H1 (cell line): ENCODE results near the gene LAMC3. TPM values are rescaled to one million over a fixed set of nuclear protein-coding genes. Genes with fewer than 3 reads are reported as not detected.

Experiments
- CTCF ChIA-PET: fragments of 300-600 bp; sonication (Branson Sonifier 250); formaldehyde crosslinking; loops from one replicate; lab custom pipeline; 2021; ENCODE audit not compliant: partially characterized antibody; lab: Charles Lee
- POLR2A ChIA-PET: fragments of 300-600 bp; sonication (Branson Sonifier 250); formaldehyde crosslinking; loops from one replicate; lab custom pipeline; 2021; ENCODE audit warnings: inconsistent platforms; ENCODE audit not compliant: partially characterized antibody; lab: Charles Lee
- DNase-seq, 2 experiments: peaks; one replicate each; pipeline versions ENCODE4 v3.0.0 to v3.0.0-alpha.2; 2010 to 2022; ENCODE audit warnings: low spot score in 2 of 2, low read depth in 1 of 2, mixed read lengths in 1 of 2
- FAIRE-seq: peaks from 2 replicates; lab custom pipeline; 2011; peaks lifted over from hg19 to GRCh38; lab: Jason Lieb, UNC
- H2AFZ ChIP-seq: 2 replicates; pipeline ENCODE4 v1.8.1; 2012; ENCODE audit warnings: low read length, inconsistent platforms
- H2AK5ac ChIP-seq: 2 replicates; pipeline ENCODE4 v1.6.1; 2013; ENCODE audit warnings: low read depth, low read length
- H2BK120ac ChIP-seq: replicated peaks from 2 replicates; pipeline ENCODE3; 2013; ENCODE audit warnings: low read depth, low read length, inconsistent platforms
- H2BK12ac ChIP-seq: 2 replicates; pipeline ENCODE4 v1.6.1; 2013; ENCODE audit warnings: low read depth, low read length
- H2BK15ac ChIP-seq: 2 replicates; pipeline ENCODE4 v1.6.1; 2013; ENCODE audit warnings: low read length
- H2BK20ac ChIP-seq: 2 replicates; pipeline ENCODE4 v1.6.1; 2013; ENCODE audit warnings: low read length
- H2BK5ac ChIP-seq: 2 replicates; pipeline ENCODE4 v1.6.1; 2013; ENCODE audit warnings: low read depth, low read length
- H3K14ac ChIP-seq: 2 replicates; pipeline ENCODE4 v1.6.1; 2013; ENCODE audit warnings: inconsistent platforms; ENCODE audit not compliant: insufficient read length
- H3K18ac ChIP-seq: 2 replicates; pipeline ENCODE4 v1.6.1; 2013; ENCODE audit warnings: low read length; ENCODE audit errors: extremely low read depth
- H3K23ac ChIP-seq: 2 replicates; pipeline ENCODE4 v1.6.1; 2013; ENCODE audit warnings: inconsistent platforms; ENCODE audit not compliant: insufficient read length
- H3K23me2 ChIP-seq: 2 replicates; pipeline ENCODE4 v1.6.1; 2013; ENCODE audit warnings: low read depth, low read length
- H3K27ac ChIP-seq: 2 replicates; pipeline ENCODE4 v1.6.1; 2011; ENCODE audit warnings: low read depth, low read length, inconsistent platforms
- H3K27me3 ChIP-seq, 4 experiments: replicated peaks in 1 of 4; 1 replicate in 1 of 4; 2 replicates in 3 of 4; pipeline versions ENCODE4 v1.6.1 to v1.8.1; 2011 to 2013; ENCODE audit warnings: low read length in 3 of 4, mild to moderate bottlenecking in 3 of 4, inconsistent platforms in 2 of 4, mixed read lengths in 2 of 4, moderate library complexity in 1 of 4; ENCODE audit not compliant: control insufficient read depth in 3 of 4, insufficient read depth in 3 of 4; ENCODE audit errors: extremely low read depth in 1 of 4
- H3K36me3 ChIP-seq, 4 experiments: 2 replicates each; pipeline versions ENCODE4 v1.6.1 to v1.8.1; 2011 to 2013; ENCODE audit warnings: mild to moderate bottlenecking in 4 of 4, low read length in 3 of 4, moderate library complexity in 2 of 4, control low read depth in 1 of 4, inconsistent platforms in 1 of 4; ENCODE audit not compliant: insufficient read depth in 4 of 4, control insufficient read depth in 2 of 4
- H3K4ac ChIP-seq: replicated peaks from 2 replicates; pipeline ENCODE3; 2013; ENCODE audit warnings: low read length, low read depth, mixed read lengths, inconsistent platforms; ENCODE audit not compliant: insufficient read length
- H3K4me1 ChIP-seq, 4 experiments: replicated peaks in 1 of 4; 1 replicate in 1 of 4; 2 replicates in 3 of 4; pipeline versions ENCODE4 v1.6.1 to v1.8.1; 2011 to 2013; ENCODE audit warnings: low read length in 3 of 4, inconsistent platforms in 2 of 4, mixed read lengths in 1 of 4; ENCODE audit not compliant: insufficient read depth in 4 of 4, control insufficient read depth in 3 of 4
- H3K4me2 ChIP-seq, 2 experiments: 2 replicates each; pipeline versions ENCODE4 v1.6.1 to v1.8.1; 2011 to 2013; ENCODE audit warnings: low read depth in 2 of 2, low read length in 2 of 2, control low read depth in 1 of 2, inconsistent platforms in 1 of 2, mild to moderate bottlenecking in 1 of 2; ENCODE audit not compliant: insufficient read depth in 1 of 2
- H3K4me3 ChIP-seq, 4 experiments: fragments of 200-600, 300-600 bp in 1 of 4; sonication (generic), shearing (Covaris generic), sonication (Bioruptor Twin) in 1 of 4; 2 replicates each; pipeline versions ENCODE4 v1.5.1 to v1.8.1; 2011 to 2016; ENCODE audit warnings: low read length in 4 of 4, low read depth in 3 of 4, control low read depth in 2 of 4, inconsistent platforms in 2 of 4, mild to moderate bottlenecking in 2 of 4, mixed read lengths in 1 of 4, moderate library complexity in 1 of 4; ENCODE audit not compliant: insufficient read depth in 2 of 4; ENCODE audit errors: extremely low read depth in 1 of 4
- H3K56ac ChIP-seq: replicated peaks from 2 replicates; pipeline ENCODE3; 2013; ENCODE audit warnings: low read depth, mild to moderate bottlenecking, mixed read lengths, low read length, inconsistent platforms; ENCODE audit not compliant: insufficient read length
- H3K79me1 ChIP-seq: 2 replicates; pipeline ENCODE4 v1.6.1; 2013; ENCODE audit warnings: low read depth, low read length, control low read depth
- H3K79me2 ChIP-seq, 2 experiments: 2 replicates each; pipeline versions ENCODE4 v1.6.1 to v1.8.1; 2012 to 2013; ENCODE audit warnings: low read length in 2 of 2, mild to moderate bottlenecking in 2 of 2, inconsistent platforms in 1 of 2; ENCODE audit not compliant: insufficient read depth in 2 of 2, control insufficient read depth in 1 of 2
- H3K9ac ChIP-seq, 4 experiments: replicated peaks in 1 of 4; 1 replicate in 1 of 4; 2 replicates in 3 of 4; pipeline versions ENCODE4 v1.6.1 to v1.8.1; 2011 to 2013; ENCODE audit warnings: low read depth in 3 of 4, low read length in 3 of 4, control low read depth in 2 of 4, mild to moderate bottlenecking in 2 of 4, moderate library complexity in 2 of 4, inconsistent platforms in 1 of 4; ENCODE audit errors: extremely low read depth in 1 of 4
- H3K9me3 ChIP-seq, 2 experiments: 2 replicates each; pipeline versions ENCODE4 v1.6.1 to v1.8.1; 2012 to 2013; ENCODE audit warnings: mild to moderate bottlenecking in 2 of 2, moderate library complexity in 2 of 2, control low read depth in 1 of 2, inconsistent platforms in 1 of 2, low read depth in 1 of 2, low read length in 1 of 2, mixed read lengths in 1 of 2; ENCODE audit not compliant: insufficient read depth in 2 of 2
- H4K20me1 ChIP-seq, 2 experiments: replicated peaks in 1 of 2; 2 replicates each; pipeline versions ENCODE3 to v1.8.1; 2011 to 2013; ENCODE audit warnings: inconsistent platforms in 2 of 2, low read length in 2 of 2, mild to moderate bottlenecking in 1 of 2; ENCODE audit not compliant: insufficient read depth in 2 of 2, control insufficient read depth in 1 of 2
- H4K5ac ChIP-seq: 2 replicates; pipeline ENCODE4 v1.6.1; 2013; ENCODE audit warnings: low read length, low read depth, mixed read lengths, inconsistent platforms; ENCODE audit not compliant: insufficient read length
- H4K8ac ChIP-seq: 2 replicates; pipeline ENCODE4 v1.8.0; 2013; ENCODE audit warnings: mild to moderate bottlenecking, moderate library complexity, low read length, inconsistent platforms; ENCODE audit not compliant: insufficient read depth; ENCODE audit errors: extremely low read depth
- H4K91ac ChIP-seq: replicated peaks from 2 replicates; pipeline ENCODE3; 2013; ENCODE audit warnings: low read length, mixed read lengths, inconsistent platforms; ENCODE audit not compliant: insufficient read length
- BCL11A ChIP-seq, 2 experiments: IDR thresholded peaks; one replicate each; pipeline ENCODE4 v1.6.1; 2011; ENCODE audit warnings: low read depth in 2 of 2, low read length in 2 of 2, mild to moderate bottlenecking in 2 of 2
- WGBS, 2 experiments: shearing (Covaris generic) in 1 of 2; methylation state at CpG; one replicate each; pipeline versions ENCODE4 v1.1.6 to v1.1.7; 2013 to 2015; ENCODE audit warnings: low lambda C conversion rate in 2 of 2, mixed read lengths in 2 of 2, inconsistent platforms in 1 of 2, low coverage in 1 of 2, missing lambda C conversion rate in 1 of 2; ENCODE audit not compliant: insufficient replicate concordance in 2 of 2, insufficient coverage in 1 of 2, insufficient read length in 1 of 2; ENCODE audit errors: extremely low coverage in 1 of 2, missing lambda C conversion rate in 1 of 2; 5-methylcytosine and 5-hydroxymethylcytosine counted together
- polyA plus RNA-seq, 7 experiments: library from polyadenylated mRNA; depleted of rRNA in 3 of 7; stranded (reverse) in 5 of 7; unstranded in 2 of 7; fragments of >200 nt in 5 of 7; fragments of 200-250 nt in 2 of 7; gene quantifications; 1 replicate in 5 of 7; 2 replicates in 1 of 7; 4 replicates in 1 of 7; pipeline versions ENCODE4 v1.2.1 to v1.2.3, GENCODE V29; 2011 to 2013; ENCODE audit warnings: missing spikeins in 2 of 7, mixed read lengths in 2 of 7
- total RNA-seq: library from RNA; stranded (reverse); fragmentation: NEBNext Ultra II Directional; extraction: Animal tissue kit (Norgen Biotek cat#: 25700); gene quantifications from 2 replicates; pipeline ENCODE4 v1.2.1, GENCODE V29; 2021

The LAMC3 gene
- total and polyA plus RNA-seq, 2 of the 8 experiments (the other 6 are each of a cell fraction or from before 2014, with no cell fraction given) = 9.3 to 12.3 TPM

- DNase-seq (no peak), FAIRE-seq (no peak)
- H2BK15ac ChIP-seq = no peak overlapping the region
- H3K56ac ChIP-seq = no peak overlapping the region
- no peak overlapping the region for H4K91ac ChIP-seq
- no peaks in the 10 kb centered on the region for H3K27me3 ChIP-seq
- H3K18ac ChIP-seq = no peak overlapping the region
- ChIA-PET POLR2A (no interaction called here), CTCF (interaction anchor here (0.6 to 6.2 kb wide), 20 partner anchors 9 to 160 kb away, joined by 3 to 25 read pairs (median 3); no protein-coding TSS in a partner anchor)
- H3K23ac ChIP-seq = no peak overlapping the region
- peaks cover 0 to 3% of the 10 kb centered on the region in 2 experiments for H4K20me1 ChIP-seq
- H2BK12ac ChIP-seq = no peak overlapping the region
- no peaks in the 10 kb centered on the region for H3K79me2 ChIP-seq
- no peak overlapping the region for H2BK120ac ChIP-seq
- H4K5ac ChIP-seq = no peak overlapping the region
- no peaks in the 10 kb centered on the region for H3K9me3 ChIP-seq
- no peaks in the 10 kb centered on the region for H3K79me1 ChIP-seq
- no peak overlapping the region for H3K4me2 ChIP-seq
- no peak for TF ChIP-seq BCL11A (IDR thresholded peaks at IDR 0.05; ENCODE audit: low read depth in 2 of 2, low read length in 2 of 2)
- 95% methylated on average over 3 of the region's 3 CpGs; no CpG with 5 or more reads in 1 of the 2 experiments for WGBS, 2 experiments
- no peak overlapping the region for H3K14ac ChIP-seq
- no peaks in the 10 kb centered on the region for H3K23me2 ChIP-seq
- H3K4ac ChIP-seq = no peak overlapping the region
- no peak overlapping the region for H4K8ac ChIP-seq
- H3K9ac ChIP-seq = no peak overlapping the region
- no peak overlapping the region for H3K4me3 ChIP-seq
- no peak overlapping the region for H2BK20ac ChIP-seq
- H3K4me1 ChIP-seq = no peaks in the 10 kb centered on the region
- no peak overlapping the region for H3K27ac ChIP-seq
- H3K36me3 ChIP-seq = no peaks in the 10 kb centered on the region
- H2BK5ac ChIP-seq = no peak overlapping the region
- H2AFZ ChIP-seq = no peak overlapping the region
- H2AK5ac ChIP-seq = no peak overlapping the region
Observed at GRCh38 chr9:131053896-131054295, 44.9 kb downstream of the LAMC3 start.
